MCF 10A (cell line): ENCODE data around the gene PVRIG. TPM values are rescaled to one million over a fixed set of nuclear protein-coding genes. Genes with fewer than 3 reads are reported as not detected.
"Not testable (repeated sequence)": the region's sequence is repeated elsewhere in the genome, so short reads cannot be mapped to it uniquely, and the experiment has no call there.

ENCODE experiments used
- BruUV-seq: library from RNA; stranded (reverse); fragments of 400-500 nt; replicated peaks from 2 replicates; lab custom pipeline; 2021; lab: Mats Ljungman, UMichigan
- CTCF ChIA-PET: fragments of 300-600 bp; sonication (Branson Sonifier 250); formaldehyde crosslinking; extraction: SDS; loops from one replicate; lab custom pipeline; 2021; ENCODE audit warnings: antibody characterized with exemption, inconsistent platforms; lab: Yijun Ruan, JAX
- POLR2A ChIA-PET: fragments of 300-600, 350-650 bp; sonication (Branson Sonifier 250); formaldehyde crosslinking; extraction: SDS; loops from one replicate; lab custom pipeline; 2020; ENCODE audit warnings: antibody characterized with exemption, inconsistent platforms; lab: Yijun Ruan, JAX
- DNase-seq: peaks from one replicate; pipeline ENCODE4 v3.0.0-alpha.2; 2018; ENCODE audit not compliant: unreplicated experiment
- H3K27ac Mint-ChIP-seq: one replicate; pipeline ENCODE4 v1.8.0; 2022; ENCODE audit warnings: mild to moderate bottlenecking, low read depth, mixed read lengths; ENCODE audit not compliant: unreplicated experiment
- H3K27me3 Mint-ChIP-seq: one replicate; pipeline ENCODE4 v1.8.0; 2022; ENCODE audit warnings: mixed read lengths; ENCODE audit not compliant: insufficient read depth, unreplicated experiment
- H3K36me3 Mint-ChIP-seq: one replicate; pipeline ENCODE4 v1.8.0; 2022; ENCODE audit warnings: mild to moderate bottlenecking, moderate library complexity, mixed read lengths; ENCODE audit not compliant: insufficient read depth, unreplicated experiment
- H3K4me1 Mint-ChIP-seq: one replicate; pipeline ENCODE4 v1.8.0; 2022; ENCODE audit warnings: mixed read lengths; ENCODE audit not compliant: insufficient read depth, unreplicated experiment
- H3K4me3 Mint-ChIP-seq: one replicate; pipeline ENCODE4 v1.8.0; 2022; ENCODE audit warnings: mild to moderate bottlenecking, moderate library complexity, mixed read lengths; ENCODE audit not compliant: unreplicated experiment
- H3K9me3 Mint-ChIP-seq: one replicate; pipeline ENCODE4 v1.8.0; 2022; ENCODE audit warnings: mixed read lengths; ENCODE audit not compliant: unreplicated experiment
- CTCF ChIP-seq: fragments of 200-600 bp; IDR thresholded peaks from one replicate; pipeline ENCODE4 v1.8.0; 2022; ENCODE audit warnings: antibody characterized with exemption, mild to moderate bottlenecking; ENCODE audit not compliant: unreplicated experiment
- intact Hi-C: fragments of 100-400 bp; cut with micrococcal nuclease; formaldehyde crosslinking; loops from 2 replicates; pipeline ENCODE4 v1.14.1; 2022
- total RNA-seq: library from RNA; stranded (reverse); gene quantifications from 2 replicates; pipeline ENCODE4 v1.2.3, GENCODE V29; 2022

PVRIG gene
- total RNA-seq, 1 experiment from 2014 or later: not detected

GRCh38 chr7:100192969-100193368 is 26.8 kb upstream of the PVRIG start:
- Mint-ChIP-seq H3K27me3 (peaks cover 10% of the 10 kb centered on the region), H3K27ac (no peak overlapping the region), H3K36me3 (no peaks in the 10 kb centered on the region), H3K4me1 (peaks cover 5% of the 10 kb centered on the region), H3K4me3 (no peak overlapping the region), H3K9me3 (no peaks in the 10 kb centered on the region)
- CTCF ChIA-PET: interaction anchor here (0.6 to 1.1 kb wide), 2 partner anchors 25 to 130 kb away, joined by 3 to 5 read pairs; partner anchors contain the start of gene GAL3ST4
- no peak for TF ChIP-seq CTCF
- DNase-seq: no peak
- POLR2A ChIA-PET: no interaction called here
- BruUV-seq: no TSS peak
- intact Hi-C loops: no loop called here

- CTCF ChIA-PET: interaction anchor here (0.6 to 1.4 kb wide), 3 partner anchors 50 to 725 kb away, joined by 3 to 5 read pairs (median 3); no protein-coding TSS in a partner anchor
- intact Hi-C loops: no loop called here
- no peak for DNase-seq
- no TSS peak for BruUV-seq
- H3K27ac Mint-ChIP-seq: no peak overlapping the region
- POLR2A ChIA-PET: interaction anchor here (0.6 to 0.8 kb wide), 2 partner anchors 142 to 233 kb away, joined by 3 read pairs; no protein-coding TSS in a partner anchor
- peaks cover 28% of the 10 kb centered on the region for H3K27me3 Mint-ChIP-seq
- peaks cover 5% of the 10 kb centered on the region for H3K4me1 Mint-ChIP-seq
- no peak for TF ChIP-seq CTCF
- H3K36me3 Mint-ChIP-seq: no peaks in the 10 kb centered on the region
- no peak overlapping the region for H3K4me3 Mint-ChIP-seq
- no peaks in the 10 kb centered on the region for H3K9me3 Mint-ChIP-seq
Measured at GRCh38 chr7:100195222-100195621, 24.5 kb upstream of the PVRIG start.

GRCh38 chr7:100195901-100196322 is 23.8 kb upstream of the PVRIG start:
- BruUV-seq, H3K4me3 Mint-ChIP-seq, DNase-seq, H3K36me3 Mint-ChIP-seq, H3K9me3 Mint-ChIP-seq, H3K27ac Mint-ChIP-seq, H3K4me1 Mint-ChIP-seq, intact Hi-C loops: not testable (repeated sequence)
- ChIA-PET CTCF (interaction anchor here (0.6 to 1.4 kb wide), 2 partner anchors 63 kb away, joined by 3 to 5 read pairs; no protein-coding TSS in a partner anchor), POLR2A (interaction anchor here (0.8 kb wide), 1 partner anchor 141 kb away, joined by 3 read pairs; no protein-coding TSS in a partner anchor)
- H3K27me3 Mint-ChIP-seq: peaks cover 35% of the 10 kb centered on the region

GRCh38 chr7:100198266-100198665 is 21.5 kb upstream of the PVRIG start:
- no peak for TF ChIP-seq CTCF
- H3K27me3 Mint-ChIP-seq: peaks cover 56% of the 10 kb centered on the region

More at GRCh38 chr7:100198266-100198665, 21.5 kb upstream of the PVRIG start:
- Mint-ChIP-seq H3K9me3 (no peaks in the 10 kb centered on the region), H3K36me3 (no peaks in the 10 kb centered on the region), H3K4me3 (no peak overlapping the region), H3K27ac (no peak overlapping the region), H3K4me1 (no peaks in the 10 kb centered on the region)
- ChIA-PET CTCF (interaction anchor here (0.6 to 0.9 kb wide), 2 partner anchors 20 to 89 kb away, joined by 3 to 4 read pairs; no protein-coding TSS in a partner anchor), POLR2A (no interaction called here)
- intact Hi-C loops: no loop called here
- BruUV-seq: no TSS peak
- DNase-seq: no peak
